Peyer's patch (tissue), 4 donors: Measurements from ENCODE around the gene GNAI3.

ENCODE experiments used
- POLR2A ChIP-seq, 2 donors: fragments of 450-650 bp; IDR thresholded peaks; one replicate each; pipeline ENCODE4 v1.5.1; 2017; ENCODE audit warnings: antibody characterized with exemption in 2 of 2, mild to moderate bottlenecking in 2 of 2, moderate library complexity in 2 of 2
- TF ChIP-seq, protein P1 (sequence below), 6 experiments: fragments of 450-650 bp in 4 of 6; fragments of 200-600 bp in 2 of 6; sonication (generic) in 1 of 6; IDR thresholded peaks; one replicate each; pipeline ENCODE4 v1.5.1; 2017 to 2019; ENCODE audit warnings: antibody characterized with exemption in 6 of 6, mild to moderate bottlenecking in 3 of 6, moderate library complexity in 1 of 6

DNA sequence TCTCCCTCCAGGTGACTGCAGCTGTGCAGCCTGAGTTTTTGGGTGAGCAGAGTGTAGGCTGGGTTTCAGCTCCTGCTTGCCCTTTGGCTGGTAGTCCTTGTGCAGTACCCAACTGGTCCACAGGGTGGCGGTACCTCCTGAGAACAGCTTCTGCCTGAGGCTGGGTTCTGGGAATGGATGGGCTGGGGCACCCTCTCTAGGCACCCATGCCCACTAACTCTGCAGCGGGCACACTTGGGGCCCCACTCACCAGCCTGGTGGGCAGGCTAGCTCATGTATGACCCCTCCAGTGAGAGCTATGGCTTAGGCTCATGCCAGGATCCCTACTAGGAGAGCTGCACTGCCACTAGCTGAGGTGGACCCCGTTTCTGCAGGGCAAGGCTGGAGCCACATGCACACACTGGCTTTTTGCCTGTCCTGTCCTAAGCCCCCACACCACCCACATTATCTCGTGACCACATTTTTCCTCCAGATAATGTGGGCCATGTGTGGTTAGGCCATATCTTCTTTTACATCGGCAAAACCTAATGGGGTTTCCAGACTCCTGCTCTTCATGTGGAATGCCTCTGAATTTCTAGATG is 92.0 kb downstream of the GNAI3 start:
- no peak for TF ChIP-seq POLR2A (IDR thresholded peaks at IDR 0.05)
- TF ChIP-seq, protein P1, sequence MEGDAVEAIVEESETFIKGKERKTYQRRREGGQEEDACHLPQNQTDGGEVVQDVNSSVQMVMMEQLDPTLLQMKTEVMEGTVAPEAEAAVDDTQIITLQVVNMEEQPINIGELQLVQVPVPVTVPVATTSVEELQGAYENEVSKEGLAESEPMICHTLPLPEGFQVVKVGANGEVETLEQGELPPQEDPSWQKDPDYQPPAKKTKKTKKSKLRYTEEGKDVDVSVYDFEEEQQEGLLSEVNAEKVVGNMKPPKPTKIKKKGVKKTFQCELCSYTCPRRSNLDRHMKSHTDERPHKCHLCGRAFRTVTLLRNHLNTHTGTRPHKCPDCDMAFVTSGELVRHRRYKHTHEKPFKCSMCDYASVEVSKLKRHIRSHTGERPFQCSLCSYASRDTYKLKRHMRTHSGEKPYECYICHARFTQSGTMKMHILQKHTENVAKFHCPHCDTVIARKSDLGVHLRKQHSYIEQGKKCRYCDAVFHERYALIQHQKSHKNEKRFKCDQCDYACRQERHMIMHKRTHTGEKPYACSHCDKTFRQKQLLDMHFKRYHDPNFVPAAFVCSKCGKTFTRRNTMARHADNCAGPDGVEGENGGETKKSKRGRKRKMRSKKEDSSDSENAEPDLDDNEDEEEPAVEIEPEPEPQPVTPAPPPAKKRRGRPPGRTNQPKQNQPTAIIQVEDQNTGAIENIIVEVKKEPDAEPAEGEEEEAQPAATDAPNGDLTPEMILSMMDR (IDR thresholded peaks at IDR 0.05): peak; percentile 83 to 97 (median 91)
